ENCODE measurements around the gene PCDH9.

GRCh38 chr13:67094078-67094477 is 136.1 kb downstream of the PCDH9 start:
- TF ChIP-seq SIN3A (IDR thresholded peaks at IDR 0.05; ENCODE audit: borderline replicate concordance, insufficient read depth, low read length): no peak
- no peak for TF ChIP-seq POLR2AphosphoS5 (IDR thresholded peaks at IDR 0.05; ENCODE audit: low read depth, low read length)
- no peak for TF ChIP-seq REST (IDR thresholded peaks at IDR 0.05; ENCODE audit: insufficient read depth in 1 of 2, low read depth in 2 of 2, low read length in 2 of 2)
- TF ChIP-seq TAF1 (IDR thresholded peaks at IDR 0.05; ENCODE audit: borderline replicate concordance, insufficient read depth, low read length): no peak
